Motor neuron (in vitro differentiated cells): ENCODE data around the gene USP17L29. TPM values are rescaled to one million over a fixed set of nuclear protein-coding genes. Genes with fewer than 3 reads are reported as not detected.
"Not testable (repeated sequence)": the region's sequence is repeated elsewhere in the genome, so short reads cannot be mapped to it uniquely, and the experiment has no call there.

Source experiments
- ATAC-seq, 8 experiments: fragments of 200-7000 bp; cut with Tn5 transposase; replicated peaks in 6 of 8; 2 replicates each; pipeline ENCODE4 v1.8.0; 2021; ENCODE audit warnings: mild to moderate bottlenecking in 8 of 8, moderate library complexity in 8 of 8
- H3K27ac ChIP-seq, 2 donors: fragments of 250-450 bp; sonication (Bioruptor Pico); 2 replicates each; pipeline ENCODE4 v1.9.0; 2021; ENCODE audit warnings: antibody characterized with exemption in 2 of 2, mild to moderate bottlenecking in 2 of 2, moderate library complexity in 1 of 2
- H3K4me1 ChIP-seq, 2 donors: fragments of 250-450 bp; sonication (Bioruptor Pico); replicated peaks in 1 of 2; 2 replicates each; pipeline ENCODE4 v1.6.1; 2021; ENCODE audit warnings: antibody characterized with exemption in 2 of 2, mild to moderate bottlenecking in 2 of 2, moderate library complexity in 1 of 2
- H3K4me3 ChIP-seq, 5 donors: fragments of 250-450 bp; sonication (Bioruptor Pico); 2 replicates each; pipeline ENCODE4 v1.9.0; 2021; ENCODE audit warnings: antibody characterized with exemption in 5 of 5, mild to moderate bottlenecking in 5 of 5, moderate library complexity in 4 of 5
- WGBS, 10 experiments: fragments of 450-650 bp; shearing (Covaris generic); methylation state at CpG; one replicate each; pipeline ENCODE4 v1.0.0; 2022; 5-methylcytosine and 5-hydroxymethylcytosine counted together
- in situ Hi-C, 9 experiments: fragments of 400-800 bp; cut with MboI; loops; one replicate each; pipeline ENCODE4 v1.15.0; 2021; ENCODE audit warnings: low sequenced_read_pairs in 9 of 9, low pct_unique_long_range_greater_than_20kb in 2 of 9; ENCODE audit not compliant: unreplicated experiment in 9 of 9
- total RNA-seq, 8 experiments: library from RNA; unstranded; fragments of 300-600 nt; gene quantifications; 2 replicates each; pipeline versions ENCODE4 v1.2.3 to v1.2.4, GENCODE V29; 2022

USP17L29 gene
- total RNA-seq, 8 experiments from 2014 or later = not detected

DNA sequence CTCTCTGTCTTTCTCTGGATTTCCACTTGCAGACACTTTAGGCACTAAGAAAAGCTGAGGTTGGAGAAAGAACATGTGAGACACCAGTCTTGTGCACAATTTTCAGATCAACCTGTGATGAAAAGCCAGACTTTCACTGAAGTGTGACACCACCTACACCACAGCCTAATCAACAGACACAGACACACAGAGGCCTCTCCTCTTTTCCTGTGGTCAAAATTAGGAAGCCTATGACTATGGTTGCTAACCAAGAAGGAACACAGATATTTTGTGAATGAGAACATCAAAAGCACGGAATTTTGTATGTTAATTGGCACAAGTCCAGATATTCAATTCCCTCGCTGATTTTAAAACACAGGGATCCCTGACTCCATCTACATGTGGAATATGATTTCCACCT lies 35.6 kb downstream of the USP17L29 start:
- in situ Hi-C loops, ATAC-seq, H3K4me3 ChIP-seq, H3K4me1 ChIP-seq, H3K27ac ChIP-seq: not testable (repeated sequence)
- WGBS, 10 experiments = 0 to 73% (median 25%) methylated on average over 1 to 2 of the region's 2 CpGs; no CpG with 5 or more reads in 4 of the 10 experiments

Other genes starting within 250 kb of the USP17L29 start
- gene FAM90A26, start 183.2 kb upstream of the USP17L29 start, total RNA-seq = not detected
- gene USP17L10, start 143.0 kb upstream of the USP17L29 start, total RNA-seq = not detected
- gene USP17L11, start 138.2 kb upstream of the USP17L29 start, total RNA-seq = under 1 TPM in 3 of 8 experiments, not detected in 5; 0.24 to 0.33 (median 0.29) TPM
- gene USP17L12, start 133.5 kb upstream of the USP17L29 start, total RNA-seq = not detected
- gene USP17L13, start 128.7 kb upstream of the USP17L29 start, total RNA-seq = not detected
- under 1 TPM in 1 of 8 experiments, not detected in 7; 0.13 TPM for gene USP17L15, start 119.3 kb upstream of the USP17L29 start, total RNA-seq
- gene USP17L17, start 109.8 kb upstream of the USP17L29 start, total RNA-seq = not detected
- gene USP17L18, start 105.0 kb upstream of the USP17L29 start, total RNA-seq = not detected
- not detected for gene USP17L19, start 100.3 kb upstream of the USP17L29 start, total RNA-seq
- gene USP17L20, start 95.5 kb upstream of the USP17L29 start, total RNA-seq = not detected
- not detected for gene USP17L21, start 90.8 kb upstream of the USP17L29 start, total RNA-seq
- under 1 TPM in 1 of 8 experiments, not detected in 7; 0.19 TPM for gene USP17L22, start 86.0 kb upstream of the USP17L29 start, total RNA-seq
- gene USP17L24, start 28.5 kb upstream of the USP17L29 start, total RNA-seq = not detected
- gene USP17L25, start 23.7 kb upstream of the USP17L29 start, total RNA-seq = not detected
- not detected for gene USP17L26, start 19.0 kb upstream of the USP17L29 start, total RNA-seq
- not detected for gene USP17L5, start 14.2 kb upstream of the USP17L29 start, total RNA-seq
- gene USP17L27, start 9.5 kb upstream of the USP17L29 start, total RNA-seq = not detected
- gene USP17L28, start 4.7 kb upstream of the USP17L29 start, total RNA-seq = not detected
- gene USP17L30, start 9.5 kb downstream of the USP17L29 start, total RNA-seq = not detected
- not detected for gene DEFB131A, start 90.8 kb downstream of the USP17L29 start, total RNA-seq